MCF 10A (cell line): Measurements from ENCODE around the gene IGDCC3. TPM values are rescaled to one million over a fixed set of nuclear protein-coding genes. Genes with fewer than 3 reads are reported as not detected.

ENCODE experiments used
- BruUV-seq: library from RNA; stranded (reverse); fragments of 400-500 nt; replicated peaks from 2 replicates; lab custom pipeline; 2021; lab: Mats Ljungman, UMichigan
- CTCF ChIA-PET: fragments of 300-600 bp; sonication (Branson Sonifier 250); formaldehyde crosslinking; extraction: SDS; loops from one replicate; lab custom pipeline; 2021; ENCODE audit warnings: antibody characterized with exemption, inconsistent platforms; lab: Yijun Ruan, JAX
- POLR2A ChIA-PET: fragments of 300-600, 350-650 bp; sonication (Branson Sonifier 250); formaldehyde crosslinking; extraction: SDS; loops from one replicate; lab custom pipeline; 2020; ENCODE audit warnings: antibody characterized with exemption, inconsistent platforms; lab: Yijun Ruan, JAX
- DNase-seq: peaks from one replicate; pipeline ENCODE4 v3.0.0-alpha.2; 2018; ENCODE audit not compliant: unreplicated experiment
- H3K27ac Mint-ChIP-seq: one replicate; pipeline ENCODE4 v1.8.0; 2022; ENCODE audit warnings: mild to moderate bottlenecking, low read depth, mixed read lengths; ENCODE audit not compliant: unreplicated experiment
- H3K27me3 Mint-ChIP-seq: one replicate; pipeline ENCODE4 v1.8.0; 2022; ENCODE audit warnings: mixed read lengths; ENCODE audit not compliant: insufficient read depth, unreplicated experiment
- H3K36me3 Mint-ChIP-seq: one replicate; pipeline ENCODE4 v1.8.0; 2022; ENCODE audit warnings: mild to moderate bottlenecking, moderate library complexity, mixed read lengths; ENCODE audit not compliant: insufficient read depth, unreplicated experiment
- H3K4me1 Mint-ChIP-seq: one replicate; pipeline ENCODE4 v1.8.0; 2022; ENCODE audit warnings: mixed read lengths; ENCODE audit not compliant: insufficient read depth, unreplicated experiment
- H3K4me3 Mint-ChIP-seq: one replicate; pipeline ENCODE4 v1.8.0; 2022; ENCODE audit warnings: mild to moderate bottlenecking, moderate library complexity, mixed read lengths; ENCODE audit not compliant: unreplicated experiment
- H3K9me3 Mint-ChIP-seq: one replicate; pipeline ENCODE4 v1.8.0; 2022; ENCODE audit warnings: mixed read lengths; ENCODE audit not compliant: unreplicated experiment
- CTCF ChIP-seq: fragments of 200-600 bp; IDR thresholded peaks from one replicate; pipeline ENCODE4 v1.8.0; 2022; ENCODE audit warnings: antibody characterized with exemption, mild to moderate bottlenecking; ENCODE audit not compliant: unreplicated experiment
- intact Hi-C: fragments of 100-400 bp; cut with micrococcal nuclease; formaldehyde crosslinking; loops from 2 replicates; pipeline ENCODE4 v1.14.1; 2022
- total RNA-seq: library from RNA; stranded (reverse); gene quantifications from 2 replicates; pipeline ENCODE4 v1.2.3, GENCODE V29; 2022

Gene IGDCC3
- total RNA-seq, 1 experiment from 2014 or later = not detected

GRCh38 chr15:65394280-65394789 is 16.5 kb upstream of the IGDCC3 start:
- Mint-ChIP-seq H3K27ac (no peak overlapping the region), H3K9me3 (no peaks in the 10 kb centered on the region), H3K4me3 (no peak overlapping the region), H3K36me3 (peaks cover 5% of the 10 kb centered on the region), H3K4me1 (no peaks in the 10 kb centered on the region), H3K27me3 (peaks cover 66% of the 10 kb centered on the region)
- ChIA-PET CTCF (interaction anchor here (0.7 to 2.2 kb wide), 4 partner anchors 9 to 229 kb away, joined by 3 to 13 read pairs (median 8); no protein-coding TSS in a partner anchor), POLR2A (no interaction called here)
- TF ChIP-seq CTCF = no peak
- no peak for DNase-seq
- no TSS peak for BruUV-seq
- intact Hi-C loops = no loop called here

- intact Hi-C loops = no loop called here
- Mint-ChIP-seq H3K36me3 (peaks cover 5% of the 10 kb centered on the region), H3K27ac (no peak overlapping the region), H3K4me3 (no peak overlapping the region), H3K9me3 (no peaks in the 10 kb centered on the region), H3K4me1 (no peaks in the 10 kb centered on the region), H3K27me3 (peaks cover 71% of the 10 kb centered on the region)
- DNase-seq = no peak
- TF ChIP-seq CTCF = no peak
- ChIA-PET POLR2A (no interaction called here), CTCF (interaction anchor here (2.2 kb wide), 1 partner anchor 75 kb away, joined by 13 read pairs; no protein-coding TSS in a partner anchor)
- BruUV-seq = no TSS peak
Measured at GRCh38 chr15:65393557-65393956, 15.8 kb upstream of the IGDCC3 start.

- Mint-ChIP-seq H3K27me3 (peaks cover 71% of the 10 kb centered on the region), H3K36me3 (peaks cover 5% of the 10 kb centered on the region), H3K4me3 (no peak overlapping the region), H3K27ac (no peak overlapping the region), H3K9me3 (no peaks in the 10 kb centered on the region), H3K4me1 (no peaks in the 10 kb centered on the region)
- intact Hi-C loops = no loop called here
- ChIA-PET POLR2A (no interaction called here), CTCF (interaction anchor here (1.1 kb wide), 1 partner anchor 74 kb away, joined by 6 read pairs; no protein-coding TSS in a partner anchor)
- no peak for DNase-seq
- no TSS peak for BruUV-seq
- no peak for TF ChIP-seq CTCF
Measured at GRCh38 chr15:65393091-65393490, 15.3 kb upstream of the IGDCC3 start.

- ChIA-PET CTCF (interaction anchor here (1.0 to 1.7 kb wide), 3 partner anchors 9 to 73 kb away, joined by 3 to 6 read pairs (median 4); no protein-coding TSS in a partner anchor), POLR2A (no interaction called here)
- Mint-ChIP-seq H3K4me3 (no peak overlapping the region), H3K4me1 (no peaks in the 10 kb centered on the region), H3K27ac (no peak overlapping the region), H3K9me3 (no peaks in the 10 kb centered on the region), H3K27me3 (peaks cover 69% of the 10 kb centered on the region), H3K36me3 (peaks cover 5% of the 10 kb centered on the region)
- intact Hi-C loops = no loop called here
- no TSS peak for BruUV-seq
- TF ChIP-seq CTCF = no peak
- DNase-seq = no peak
Measured at GRCh38 chr15:65392368-65392767, 14.6 kb upstream of the IGDCC3 start.
